Esophagus mucosa (tissue), 1 donor: ENCODE measurements around the gene DCAF15. TPM values are rescaled to one million over a fixed set of nuclear protein-coding genes. Genes with fewer than 3 reads are reported as not detected.
A peak's percentile ranks its signal among the peaks of the same experiment; 100 is the strongest.

Source experiments
- ATAC-seq: fragments of 200-7000 bp; cut with Tn5 transposase; one replicate; pipeline ENCODE4 v1.9.1; 2020
- total RNA-seq: library from RNA; stranded (reverse); gene quantifications from one replicate; pipeline ENCODE4 v1.2.4, GENCODE V29; 2023
- donor health status: DM: yes; HTN: yes; CAD: no.

Gene DCAF15
- total RNA-seq, 1 donor from 2014 or later, result 18.2 TPM

DNA sequence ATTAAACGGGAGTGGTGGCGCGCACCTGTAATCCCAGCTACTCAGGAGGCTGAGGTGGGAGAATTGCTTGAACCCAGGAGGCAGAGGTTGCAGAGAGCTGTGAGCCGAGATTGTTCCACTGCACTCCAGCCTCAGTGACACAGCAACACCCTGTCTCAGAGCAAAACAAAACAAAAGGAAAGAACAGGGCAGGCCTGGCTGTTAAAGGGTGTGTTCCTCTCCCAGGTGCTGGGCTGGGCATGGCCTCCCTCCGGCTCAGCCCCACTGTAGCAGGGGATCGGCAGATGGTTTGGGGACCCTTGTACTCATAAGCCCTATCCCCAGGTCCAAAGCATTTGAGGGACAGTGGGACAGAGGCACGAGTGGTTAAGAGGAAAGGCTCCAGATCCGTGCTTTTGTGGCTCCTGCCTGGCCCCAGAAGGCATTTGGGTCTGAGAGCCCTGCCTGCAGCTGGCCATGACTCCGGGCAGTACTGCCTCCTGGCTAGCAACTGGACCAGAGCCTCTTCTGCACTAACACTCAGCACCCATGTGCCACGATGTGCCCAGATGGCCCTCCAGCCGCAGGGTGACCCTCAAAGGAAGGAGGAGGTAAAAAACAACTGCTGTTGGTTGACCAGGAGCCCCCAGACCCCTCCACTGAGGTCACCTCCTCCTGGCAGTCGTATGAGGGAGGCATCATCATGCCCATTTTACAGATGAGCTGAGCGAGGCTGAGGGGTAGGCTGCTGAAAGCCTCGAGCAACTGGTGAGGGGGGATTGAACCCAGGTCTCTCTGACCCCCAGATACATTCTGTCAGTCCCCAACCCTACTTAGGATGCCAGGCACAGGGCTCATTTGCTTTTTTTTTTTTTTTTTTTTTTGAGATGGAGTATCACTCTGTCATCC lies 43.8 kb downstream of the DCAF15 start:
- no peak for ATAC-seq

DNA sequence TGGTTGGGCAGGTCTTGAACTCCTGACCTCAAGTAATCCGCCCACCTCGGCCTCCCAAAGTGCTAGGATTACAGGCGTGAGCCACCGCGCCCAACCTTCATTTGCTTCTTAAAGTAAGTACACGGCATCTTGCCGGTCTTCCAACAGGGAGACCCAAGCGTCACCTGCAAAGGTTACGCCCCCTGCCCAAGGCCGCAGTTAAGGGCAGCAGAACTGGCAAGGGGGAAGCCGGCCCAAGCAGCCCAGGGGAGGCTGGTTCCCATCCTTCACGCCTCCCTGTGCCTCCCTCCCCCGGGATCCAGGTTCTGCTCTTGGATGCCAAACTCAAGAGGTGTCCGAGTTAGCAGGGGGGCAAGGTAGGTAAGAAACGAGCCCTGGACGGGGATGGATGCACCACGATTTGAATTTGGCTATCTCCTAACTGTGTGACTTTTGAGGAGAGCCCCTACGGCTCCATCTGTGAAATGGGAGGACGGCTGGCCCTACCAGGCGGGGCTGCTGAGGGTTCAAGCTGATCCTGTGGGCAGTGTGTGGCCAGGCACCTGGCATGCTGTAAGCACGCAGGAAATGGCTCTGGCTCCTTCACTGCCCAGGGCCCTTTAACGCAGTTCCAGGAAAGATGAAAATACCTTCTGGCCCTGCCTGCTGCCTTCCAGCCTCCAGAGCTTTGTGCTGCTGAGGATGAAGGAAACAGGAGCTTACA lies 44.8 kb downstream of the DCAF15 start:
- ATAC-seq, result no peak

DNA sequence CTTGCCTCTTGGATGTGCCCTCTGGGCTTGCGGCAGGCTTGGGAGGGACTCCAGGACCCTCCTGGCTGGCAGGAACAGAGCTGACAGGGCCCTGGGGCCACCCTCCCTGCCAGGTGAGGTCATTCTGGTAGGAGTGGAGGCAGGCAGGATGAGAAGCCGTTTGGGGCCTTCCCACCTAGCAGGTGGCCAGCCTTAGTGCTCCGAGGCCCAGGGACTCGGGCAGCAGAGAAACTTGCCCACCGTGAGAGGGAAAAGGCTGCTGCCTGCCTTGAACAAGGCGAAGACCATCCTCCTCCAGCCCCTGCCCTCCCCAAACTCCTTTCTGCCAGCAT lies 45.3 kb downstream of the DCAF15 start:
- ATAC-seq, result no peak

DNA sequence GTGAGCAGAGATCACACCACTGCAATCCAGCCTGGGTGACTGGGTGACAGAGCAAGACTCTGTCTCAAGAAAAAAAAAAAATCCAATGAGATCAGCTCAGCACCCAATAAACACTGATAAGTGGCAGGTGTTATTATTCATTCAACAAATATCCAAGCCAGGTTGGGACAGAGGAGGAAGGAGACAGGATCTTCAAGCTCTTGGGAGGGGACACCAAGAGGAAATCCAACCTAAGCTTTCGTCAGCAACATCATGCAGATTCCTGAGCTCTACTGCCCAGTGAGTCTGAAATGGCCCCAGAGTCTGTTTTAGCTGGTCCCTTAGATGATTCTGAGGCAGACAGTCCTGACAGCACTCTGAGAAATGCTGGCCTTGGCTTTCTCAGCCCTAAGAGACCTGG lies 46.1 kb downstream of the DCAF15 start:
- ATAC-seq, result peak; percentile 51

DNA sequence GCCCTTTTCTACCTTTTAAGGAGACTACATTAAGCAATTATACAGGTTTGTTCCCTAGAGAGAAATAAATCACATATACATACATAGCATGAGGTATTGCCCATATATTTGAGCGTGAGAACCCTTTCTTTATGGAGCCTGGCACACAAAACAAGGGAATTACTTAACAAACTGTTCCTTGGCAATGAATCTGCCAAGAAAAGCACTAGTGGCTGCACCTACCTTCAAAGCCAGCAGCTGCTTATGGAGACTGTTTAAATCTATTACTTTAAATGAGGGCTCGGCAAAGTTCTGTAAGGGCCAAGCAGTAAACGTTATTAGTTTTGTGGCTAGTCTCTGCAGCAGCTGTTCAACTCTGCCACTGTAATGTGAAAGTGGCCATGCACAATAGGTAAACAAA lies 46.8 kb downstream of the DCAF15 start:
- ATAC-seq, result no peak

DNA sequence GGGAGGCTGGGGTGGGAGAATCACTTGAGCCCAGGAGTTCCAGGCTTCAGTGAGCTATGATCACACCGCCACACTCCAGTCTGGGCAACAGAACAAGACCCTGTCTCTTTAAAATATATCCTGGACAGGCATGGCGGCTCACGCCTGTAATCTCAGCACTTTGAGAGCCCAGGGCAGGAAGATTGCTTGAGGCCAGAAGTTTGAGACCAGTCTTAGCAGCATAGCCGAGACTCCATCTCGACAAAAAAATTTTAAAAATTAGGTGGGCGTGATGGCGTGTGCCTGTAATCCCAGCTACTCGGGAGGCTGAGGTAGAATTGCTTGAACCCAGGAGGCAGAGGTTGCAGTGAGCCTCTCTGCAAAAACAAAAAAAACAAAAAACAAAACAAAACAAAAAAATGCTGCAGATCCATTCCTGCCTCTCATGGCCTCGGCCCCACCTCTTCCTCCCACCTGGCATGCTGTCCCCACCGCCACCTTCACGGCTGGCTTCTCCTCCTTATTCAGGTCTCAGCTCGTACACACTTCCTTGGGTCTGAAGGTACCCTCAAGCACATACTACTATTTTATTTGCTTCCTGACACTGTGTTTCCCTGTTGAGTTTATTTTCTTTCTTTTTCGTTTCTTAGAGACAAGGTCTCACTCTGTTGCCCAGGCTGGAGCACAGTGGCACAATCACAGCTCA lies 48.5 kb downstream of the DCAF15 start:
- no peak for ATAC-seq

DNA sequence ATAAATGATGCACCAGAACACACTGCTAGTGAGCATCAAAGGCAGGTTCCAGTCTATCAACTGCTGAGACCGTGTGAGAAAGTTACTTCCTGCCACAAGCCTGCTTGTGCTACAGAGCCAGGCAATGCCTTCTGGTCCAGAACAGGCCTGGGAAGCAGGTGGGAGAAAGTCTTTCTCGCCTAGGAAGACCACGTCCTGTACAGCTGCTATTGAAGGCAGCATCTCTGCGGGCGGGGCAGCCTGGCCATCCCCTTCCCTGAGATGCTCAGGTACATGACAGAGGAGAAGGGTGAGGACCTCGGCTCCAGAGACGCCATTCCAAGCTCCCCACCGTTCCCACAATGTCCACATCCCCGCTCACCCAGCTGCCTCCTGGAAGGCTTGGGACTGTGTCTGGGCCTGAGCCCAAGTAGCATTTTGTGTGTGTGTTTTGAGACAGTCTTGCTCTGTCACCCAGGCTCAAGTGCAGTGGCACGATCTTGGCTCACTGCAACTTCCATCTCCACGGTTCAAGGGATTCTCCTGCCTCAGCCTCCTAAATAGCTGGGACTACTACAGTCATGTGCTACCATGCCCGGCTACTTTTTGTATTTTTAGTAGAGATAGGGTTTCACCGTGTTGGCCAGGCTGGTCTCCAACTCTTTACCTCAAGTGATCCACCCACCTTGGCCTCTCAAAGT lies 50.4 kb downstream of the DCAF15 start:
- ATAC-seq, result no peak

DNA sequence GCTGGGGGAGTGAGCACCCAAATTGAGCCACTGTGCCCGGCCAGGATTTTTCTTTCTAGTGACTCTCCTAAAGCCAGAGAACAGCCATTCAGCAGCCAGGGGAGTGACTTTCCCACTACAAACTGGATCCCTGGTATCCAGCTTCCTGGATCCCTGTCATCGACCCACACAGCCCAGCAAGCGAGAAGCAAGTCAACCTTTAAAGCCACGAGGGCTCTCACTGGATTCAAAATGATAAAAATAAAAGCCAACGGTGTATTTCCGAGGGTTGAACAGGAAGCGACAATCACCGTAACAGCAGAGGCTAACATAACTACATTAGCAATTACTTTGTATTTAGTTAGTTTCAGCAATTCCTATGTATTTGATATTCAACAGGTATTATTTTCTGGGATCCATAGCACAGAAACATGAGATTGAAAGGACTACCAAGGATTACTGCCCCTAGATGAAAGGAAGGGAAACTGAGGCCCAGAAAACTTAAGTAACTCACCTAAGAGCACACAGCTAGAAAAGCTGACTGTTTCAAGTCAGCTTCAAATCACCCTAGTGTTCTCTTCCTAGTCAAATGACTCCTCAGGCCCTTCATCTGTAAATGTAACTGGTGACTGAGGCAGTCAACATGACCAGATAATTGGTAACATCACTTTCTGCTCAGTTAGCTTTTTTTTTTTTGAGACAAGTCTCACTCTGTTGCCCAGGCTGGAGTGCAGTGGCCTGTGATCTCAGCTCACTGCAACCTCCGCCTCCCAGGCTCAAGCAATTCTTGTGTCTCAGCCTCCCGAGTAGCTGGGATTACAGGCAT lies 51.1 kb downstream of the DCAF15 start:
- ATAC-seq, result no peak

DNA sequence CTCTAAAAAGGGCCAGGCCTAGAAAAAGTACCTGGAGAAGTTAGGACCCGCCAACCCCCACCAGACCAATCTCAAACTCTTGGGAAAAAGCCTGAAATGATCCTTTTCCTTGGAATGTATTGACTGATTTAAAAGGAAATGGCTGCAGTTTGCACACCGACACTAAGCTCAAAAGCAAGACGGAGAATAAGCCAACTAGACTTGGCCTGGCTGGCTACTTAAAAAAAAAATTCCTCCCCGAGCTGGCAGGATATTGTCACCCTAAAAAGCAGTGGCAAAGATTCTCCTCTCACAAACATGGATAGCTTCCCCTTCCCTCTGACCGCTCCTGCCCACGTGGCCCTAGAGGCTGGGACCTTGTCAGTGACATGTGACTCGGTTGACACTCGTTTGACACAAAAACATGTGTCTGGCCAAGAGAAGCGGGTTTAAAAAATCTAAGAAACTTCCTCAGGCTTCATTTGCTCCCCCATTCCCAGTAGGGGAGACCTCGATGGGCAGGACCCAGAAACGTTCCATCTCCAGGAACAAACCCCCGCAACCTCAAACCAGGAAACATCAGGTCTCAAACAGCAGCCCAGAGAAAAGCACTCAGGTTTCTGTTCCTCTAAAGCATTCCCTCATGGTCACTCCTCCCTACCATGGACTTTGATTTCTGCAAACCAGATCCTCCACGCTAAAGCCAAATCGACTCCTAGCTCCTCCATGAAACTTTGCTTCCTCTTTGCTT lies 52.5 kb downstream of the DCAF15 start:
- no peak for ATAC-seq

DNA sequence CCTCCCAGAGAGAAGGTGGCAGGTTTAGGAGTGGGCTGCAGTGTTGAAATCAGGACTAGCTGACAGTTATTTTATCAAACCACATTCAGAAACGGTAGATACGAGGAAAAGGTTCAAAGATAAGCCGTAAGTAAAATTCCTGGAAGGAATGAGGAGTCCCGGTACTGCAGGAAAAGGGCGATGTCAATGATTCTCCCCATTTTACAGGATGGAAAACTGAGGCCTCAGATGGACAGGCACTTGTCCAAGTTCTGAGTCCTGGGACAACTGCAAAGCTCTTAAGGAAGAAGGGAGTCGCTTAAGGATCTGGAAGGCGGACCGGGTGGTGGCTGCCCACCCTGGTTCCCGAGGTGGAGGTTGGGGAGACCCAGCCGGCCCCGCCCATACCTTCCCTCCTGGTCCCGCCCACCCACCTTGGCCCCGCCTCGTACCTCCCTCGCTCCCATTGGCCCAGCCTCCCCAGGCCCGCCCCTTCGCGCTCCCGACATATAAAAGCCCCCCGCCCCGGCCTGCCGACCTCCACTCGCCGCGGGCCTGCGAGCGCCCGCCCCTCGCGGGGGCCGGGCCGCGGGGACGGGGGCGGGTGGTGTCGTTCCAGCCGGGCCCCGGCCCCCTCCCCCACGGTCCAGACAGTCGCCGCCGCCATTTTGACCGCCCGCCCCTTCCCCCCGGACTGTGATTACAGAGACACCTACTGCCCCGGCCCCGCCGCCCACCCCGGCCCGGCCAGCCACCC lies 53.2 kb downstream of the DCAF15 start:
- peak; percentile 74 for ATAC-seq

DNA sequence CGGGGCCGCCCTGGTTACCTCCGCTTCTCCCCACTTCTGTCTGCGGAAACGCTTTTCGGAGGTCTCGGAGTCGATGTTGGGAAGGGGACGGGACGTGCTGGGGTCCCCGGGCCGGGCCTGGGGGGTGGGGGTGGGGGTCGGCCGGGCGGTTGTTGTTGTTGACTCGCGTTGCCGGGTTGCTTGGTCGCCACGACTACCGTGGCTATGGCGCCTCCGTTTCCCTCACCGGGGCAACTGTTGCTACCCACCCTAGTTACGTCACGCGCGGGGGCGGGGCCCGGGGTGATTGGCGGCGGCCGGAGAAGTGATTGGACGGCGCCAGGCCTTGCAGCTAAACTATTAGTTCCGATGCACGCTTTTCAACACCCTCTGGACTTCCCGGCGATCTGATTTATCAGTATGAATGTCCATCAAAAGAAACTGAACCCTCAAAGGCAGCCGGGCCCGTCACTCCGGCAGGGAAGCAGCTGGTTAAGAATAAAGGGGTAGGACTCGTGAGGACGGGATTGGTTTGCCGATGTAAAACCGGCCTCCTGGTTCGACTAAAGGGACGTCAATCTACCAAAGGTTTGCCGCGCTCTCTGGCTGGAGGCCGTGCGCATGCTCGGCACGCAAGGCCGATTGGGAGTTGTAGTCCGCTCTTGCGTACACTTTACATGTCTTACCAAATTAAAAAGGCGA lies 53.9 kb downstream of the DCAF15 start, which contains the start of gene RFX1:
TSS of gene RFX1 (minus strand) at position 236 of the 681 bp plus-strand sequence. CDS start 12,477 bp downstream, outside the sequence.
- peak; percentile 89 for ATAC-seq

DNA sequence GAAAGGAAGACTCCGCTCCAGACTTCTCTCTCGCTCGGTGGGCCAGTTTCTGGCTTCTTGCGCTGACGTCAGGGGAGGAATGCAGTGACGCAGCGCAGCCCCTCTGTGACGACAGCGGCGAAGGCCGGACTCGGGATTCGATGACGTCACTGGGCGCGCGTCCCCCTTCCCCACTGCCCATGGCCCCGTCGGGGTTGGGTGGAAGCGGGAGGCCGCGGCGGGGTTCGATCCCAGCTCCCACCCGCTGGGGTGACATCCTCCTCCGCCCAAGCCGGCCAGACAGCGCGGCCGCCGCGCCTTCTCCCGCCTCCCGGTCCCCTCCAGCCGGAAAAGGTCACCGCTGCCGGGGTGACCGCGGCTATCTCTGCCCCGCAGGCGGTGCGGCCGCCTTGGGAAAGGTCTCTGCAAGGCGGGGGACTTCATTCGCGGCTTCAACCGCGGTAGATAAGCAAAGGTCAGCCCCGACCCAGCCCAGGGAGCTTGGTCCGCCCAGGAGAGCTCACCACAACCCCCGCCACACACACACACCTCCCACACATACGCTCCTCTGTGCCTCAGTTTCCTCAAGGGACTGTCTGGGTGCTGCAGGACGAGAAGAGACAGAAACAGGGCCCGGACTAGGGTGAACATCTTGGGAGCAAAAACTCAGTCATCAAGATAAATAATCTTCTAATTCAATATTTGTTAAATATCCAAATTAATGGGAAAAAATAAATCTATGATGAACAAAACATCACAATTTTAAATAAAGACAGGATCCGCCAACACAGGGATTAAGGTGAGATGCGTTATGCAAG lies 54.7 kb downstream of the DCAF15 start:
- ATAC-seq, result peak; percentile 39

Other genes with a start within 250 kb of the DCAF15 start
- gene MRI1, start 188.0 kb upstream of the DCAF15 start, total RNA-seq, result 22.4 TPM
- 60.2 TPM for gene C19orf53, start 178.1 kb upstream of the DCAF15 start, total RNA-seq
- 10.9 TPM for gene ZSWIM4, start 157.1 kb upstream of the DCAF15 start, total RNA-seq
- not detected for gene NANOS3, start 75.4 kb upstream of the DCAF15 start, total RNA-seq
- 5.7 TPM for gene BRME1, start 46.4 kb upstream of the DCAF15 start, total RNA-seq
- gene CC2D1A, start 46.3 kb upstream of the DCAF15 start, total RNA-seq, result 29.7 TPM
- 8.5 TPM for gene PODNL1, start 14.1 kb upstream of the DCAF15 start, total RNA-seq
- 8.3 TPM for gene RFX1, start 53.8 kb downstream of the DCAF15 start, total RNA-seq
- gene RLN3, start 75.6 kb downstream of the DCAF15 start, total RNA-seq, result not detected
- 1.2 TPM for gene IL27RA, start 79.3 kb downstream of the DCAF15 start, total RNA-seq
- gene PALM3, start 109.6 kb downstream of the DCAF15 start, total RNA-seq, result 0.08 TPM
- gene MISP3, start 120.3 kb downstream of the DCAF15 start, total RNA-seq, result 3.4 TPM
- gene C19orf67, start 133.3 kb downstream of the DCAF15 start, total RNA-seq, result 0.12 TPM
- gene SAMD1, start 138.2 kb downstream of the DCAF15 start, total RNA-seq, result 24.8 TPM
- 45.2 TPM for gene PRKACA, start 165.3 kb downstream of the DCAF15 start, total RNA-seq
- 13.9 TPM for gene ASF1B, start 184.1 kb downstream of the DCAF15 start, total RNA-seq